Fibroblast of skin of right biceps (primary cell): ENCODE data around the gene RAB11B.
"Not testable (repeated sequence)": the region's sequence is repeated elsewhere in the genome, so short reads cannot be mapped to it uniquely, and the experiment has no call there.

ENCODE experiments used
- DNase-seq: peaks from one replicate; pipeline ENCODE4 v3.0.0-alpha.2; 2013

RAB11B gene

DNA sequence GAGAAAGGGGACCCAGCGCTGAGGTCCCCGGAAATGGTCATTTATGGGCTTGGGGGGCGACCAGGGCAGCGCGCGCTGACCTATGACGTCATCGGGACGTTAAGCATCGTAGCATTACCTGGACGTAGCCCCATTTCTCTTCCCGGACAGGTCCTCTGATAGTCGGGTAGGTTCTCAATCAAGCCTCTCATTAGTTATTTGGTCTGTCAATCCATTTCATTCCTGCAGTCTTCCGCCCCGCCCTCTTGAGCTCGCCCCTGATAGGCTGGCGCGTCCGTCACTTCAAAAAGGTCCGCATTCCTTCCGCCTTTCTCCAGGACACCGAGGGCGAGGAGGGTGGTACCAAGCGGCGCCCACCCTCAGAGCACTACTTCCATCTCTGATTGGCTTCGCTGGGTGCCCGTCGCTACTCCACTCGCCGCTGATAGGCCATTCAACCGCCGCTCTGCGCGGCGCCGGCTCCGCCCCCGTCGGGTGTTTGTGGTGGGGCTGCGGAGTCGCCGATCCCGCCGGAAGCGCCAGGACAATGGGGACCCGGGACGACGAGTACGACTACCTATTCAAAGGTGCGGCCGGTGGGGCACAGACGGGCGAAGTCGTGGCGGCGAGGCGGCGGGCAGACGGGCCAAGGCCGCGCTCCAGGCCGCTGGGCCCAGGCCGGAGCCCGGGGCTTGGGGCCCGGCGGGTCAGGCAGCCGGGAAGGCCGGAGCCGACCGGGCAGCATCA lies at the start of gene RAB11B:
Gene RAB11B (plus strand): TSS at position 470 of the 726 bp plus-strand sequence. CDS start 57 bp downstream, at position 527.
- DNase-seq = peak; percentile 100

DNA sequence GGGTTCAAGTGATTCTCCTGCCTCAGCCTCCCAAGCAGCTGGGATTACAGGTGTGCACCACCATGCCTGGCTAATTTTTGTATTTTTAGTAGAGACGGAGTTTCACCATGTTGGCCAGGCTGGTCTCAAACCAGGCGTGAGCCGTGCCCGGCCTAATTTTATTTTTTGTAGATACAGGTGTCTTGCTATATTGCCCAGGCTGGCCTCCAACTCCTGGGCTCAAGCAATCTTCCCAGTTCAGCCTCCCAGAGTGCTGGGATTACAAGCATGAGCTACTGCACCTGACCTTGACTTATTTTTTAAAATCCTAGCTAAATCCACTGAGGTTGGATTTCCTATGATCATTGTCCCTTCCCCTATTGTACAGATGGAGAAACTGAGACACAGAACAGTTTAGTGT lies 48.7 kb upstream of the RAB11B start:
- not testable (repeated sequence) for DNase-seq

DNA sequence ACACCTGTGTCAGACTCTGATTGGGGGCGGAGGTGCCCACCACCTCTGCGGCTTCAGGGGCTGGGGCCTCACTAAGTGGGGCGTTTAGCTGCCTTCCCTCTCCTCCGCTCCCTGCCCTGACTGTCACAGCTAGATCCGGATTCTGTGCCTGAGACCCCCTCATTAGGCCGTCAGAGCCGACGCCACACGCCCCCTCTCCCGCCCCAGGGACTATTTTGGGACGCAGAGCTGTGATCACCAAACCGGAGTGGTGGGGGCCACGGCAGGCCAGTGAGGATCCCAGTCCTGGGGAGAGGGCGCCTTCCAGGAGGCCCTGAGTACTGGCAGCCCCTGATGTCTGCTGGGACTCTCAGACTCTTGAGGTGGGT lies 47.9 kb upstream of the RAB11B start:
- DNase-seq = no peak

DNA sequence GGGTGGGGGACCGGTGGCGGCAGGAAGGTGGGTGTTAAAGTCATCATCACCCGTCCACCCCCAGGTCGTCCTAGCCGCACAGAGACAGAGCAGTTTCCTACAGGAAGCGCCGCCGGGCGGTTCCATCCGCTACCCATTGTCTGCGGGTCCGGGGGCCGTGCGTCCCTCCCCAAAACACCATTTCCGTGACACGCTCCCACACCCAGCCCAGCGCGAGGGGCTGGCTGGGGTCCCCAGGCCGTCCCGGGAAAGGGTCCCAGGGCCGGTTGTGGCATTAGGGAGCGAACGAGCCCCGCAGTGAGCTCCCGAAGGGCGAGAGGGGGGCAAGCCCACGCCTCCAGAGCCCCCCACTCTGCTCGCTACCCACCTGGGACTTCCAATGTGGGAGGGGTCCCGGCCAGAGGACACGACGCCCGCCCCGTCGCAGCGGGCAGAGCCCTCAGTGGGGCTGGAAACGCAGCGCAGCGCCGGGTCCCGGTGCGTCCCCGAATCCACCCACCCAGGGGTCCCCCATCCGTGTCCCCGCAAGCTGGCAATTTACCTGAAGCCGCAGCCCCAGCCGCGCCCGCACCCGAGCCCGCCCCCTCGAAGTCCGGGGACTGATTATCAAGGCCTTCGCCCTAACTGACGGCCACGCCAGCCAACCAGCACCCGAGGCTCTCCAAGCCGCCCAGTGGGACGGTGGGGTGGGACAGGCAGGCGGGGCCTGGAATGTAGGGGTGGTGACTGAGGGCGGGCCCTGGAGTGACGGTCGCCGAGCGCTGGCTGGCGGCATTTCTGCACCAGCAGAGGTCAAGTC lies 47.3 kb upstream of the RAB11B start, which contains the start of gene KANK3:
Gene KANK3 (minus strand): TSS at position 579 of the 799 bp plus-strand sequence. CDS start 5,434 bp downstream, outside the sequence.
- peak; percentile 94 for DNase-seq

DNA sequence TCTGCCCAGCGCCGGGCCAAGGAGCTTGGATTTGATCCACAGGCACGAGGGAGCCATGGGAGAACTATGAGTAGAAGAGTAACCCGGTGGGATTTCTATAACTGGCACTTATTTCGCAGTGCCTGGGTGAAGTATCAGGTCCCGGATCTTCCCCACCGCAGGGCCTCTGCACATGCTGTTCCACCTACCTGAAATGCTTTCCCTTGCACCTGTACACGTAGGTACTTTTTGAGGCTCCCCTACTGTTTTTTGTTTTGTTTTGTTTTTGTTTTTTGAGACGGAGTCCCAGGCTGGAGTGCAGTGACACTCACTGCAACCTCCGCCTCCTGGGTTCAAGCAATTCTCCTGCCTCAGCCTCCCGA lies 46.7 kb upstream of the RAB11B start:
- DNase-seq = no peak

DNA sequence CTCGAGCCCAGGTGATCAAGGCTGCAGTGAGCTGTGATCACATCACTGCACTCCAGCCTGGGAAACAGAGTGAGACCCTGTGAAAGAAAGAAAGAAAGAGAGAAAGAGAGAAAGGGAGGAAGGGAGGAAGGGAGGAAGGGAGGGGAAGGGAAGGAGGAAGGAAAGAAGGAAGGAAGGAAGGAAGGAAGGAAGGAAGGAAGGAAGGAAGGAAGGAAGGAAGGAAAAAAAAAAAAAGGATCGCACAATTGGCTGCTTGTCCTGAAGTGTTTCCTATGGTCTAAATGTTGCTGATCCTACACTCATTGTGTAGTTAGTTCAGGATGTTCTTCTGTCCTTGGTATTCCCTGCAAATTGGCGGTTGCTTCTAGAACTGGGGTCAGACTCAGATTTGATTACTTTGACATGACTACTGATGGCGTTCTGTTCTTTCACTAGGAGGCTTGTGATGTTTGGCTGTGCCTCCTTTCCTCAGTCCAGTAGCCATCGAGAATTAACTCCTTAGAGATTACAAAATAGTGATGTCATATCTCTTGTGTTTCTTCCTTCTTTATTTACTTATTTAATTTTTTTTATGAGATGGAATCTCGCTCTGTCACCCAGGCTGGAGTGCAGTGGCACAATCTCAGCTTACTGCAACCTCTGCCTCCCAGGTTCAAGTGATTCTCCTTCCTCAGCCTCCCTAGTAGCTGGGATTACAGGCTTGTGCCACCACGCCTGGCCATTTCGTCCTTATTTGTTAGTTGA lies 40.4 kb upstream of the RAB11B start:
- not testable (repeated sequence) for DNase-seq

DNA sequence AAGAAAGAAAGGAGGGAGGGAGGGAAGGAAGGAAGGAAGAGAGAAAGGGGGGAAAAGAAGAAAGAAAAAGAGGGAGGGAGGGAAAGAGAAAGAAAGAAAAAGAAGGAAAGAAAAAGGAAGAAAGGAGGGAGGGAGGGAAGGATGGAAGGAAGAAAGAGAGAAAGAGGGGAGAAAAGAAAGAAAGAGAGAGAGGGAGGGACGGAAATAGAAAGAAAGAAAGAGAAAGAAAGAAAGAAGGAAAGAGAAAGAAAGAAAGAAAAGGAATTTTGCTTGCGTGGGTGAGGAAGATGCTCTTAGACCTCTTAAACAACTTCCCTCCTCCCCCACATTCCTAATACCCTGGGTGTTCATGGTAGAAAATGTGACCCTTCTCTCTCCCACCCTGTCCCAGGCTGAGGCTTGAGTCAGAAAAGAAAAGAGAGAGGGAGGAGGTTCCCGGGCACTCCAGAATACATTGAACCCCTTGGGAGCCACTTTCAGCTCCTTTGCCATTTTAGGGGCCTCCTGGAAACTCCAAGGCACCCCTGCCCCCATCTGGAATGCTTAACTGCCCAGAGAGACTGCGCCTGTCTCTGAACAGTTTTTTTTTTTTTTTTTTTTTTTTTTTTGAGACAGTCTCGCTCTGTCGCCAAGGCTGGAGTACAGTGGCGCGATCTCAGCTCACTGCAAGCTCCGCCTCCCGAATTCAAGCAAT lies 37.9 kb upstream of the RAB11B start:
- DNase-seq = peak; percentile 41

DNA sequence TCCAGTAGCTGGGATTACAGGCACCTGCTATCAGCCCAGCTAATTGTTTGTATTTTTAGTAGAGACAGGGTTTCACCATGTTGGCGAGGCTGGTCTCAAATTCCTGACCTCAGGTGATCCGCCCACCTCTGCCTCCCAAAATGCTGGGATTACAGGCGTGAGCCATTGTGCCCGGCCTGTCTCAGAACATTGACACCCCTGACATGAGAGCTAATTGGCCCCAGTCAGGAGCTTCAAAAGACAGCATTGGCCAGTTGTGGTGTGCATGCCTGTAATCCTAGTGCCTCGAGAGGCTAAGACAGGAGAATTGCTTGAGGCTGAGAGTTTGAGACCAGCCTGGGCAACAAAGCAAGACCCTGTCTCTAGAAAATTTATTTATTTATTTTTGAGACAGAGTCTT lies 37.3 kb upstream of the RAB11B start:
- DNase-seq = not testable (repeated sequence)

DNA sequence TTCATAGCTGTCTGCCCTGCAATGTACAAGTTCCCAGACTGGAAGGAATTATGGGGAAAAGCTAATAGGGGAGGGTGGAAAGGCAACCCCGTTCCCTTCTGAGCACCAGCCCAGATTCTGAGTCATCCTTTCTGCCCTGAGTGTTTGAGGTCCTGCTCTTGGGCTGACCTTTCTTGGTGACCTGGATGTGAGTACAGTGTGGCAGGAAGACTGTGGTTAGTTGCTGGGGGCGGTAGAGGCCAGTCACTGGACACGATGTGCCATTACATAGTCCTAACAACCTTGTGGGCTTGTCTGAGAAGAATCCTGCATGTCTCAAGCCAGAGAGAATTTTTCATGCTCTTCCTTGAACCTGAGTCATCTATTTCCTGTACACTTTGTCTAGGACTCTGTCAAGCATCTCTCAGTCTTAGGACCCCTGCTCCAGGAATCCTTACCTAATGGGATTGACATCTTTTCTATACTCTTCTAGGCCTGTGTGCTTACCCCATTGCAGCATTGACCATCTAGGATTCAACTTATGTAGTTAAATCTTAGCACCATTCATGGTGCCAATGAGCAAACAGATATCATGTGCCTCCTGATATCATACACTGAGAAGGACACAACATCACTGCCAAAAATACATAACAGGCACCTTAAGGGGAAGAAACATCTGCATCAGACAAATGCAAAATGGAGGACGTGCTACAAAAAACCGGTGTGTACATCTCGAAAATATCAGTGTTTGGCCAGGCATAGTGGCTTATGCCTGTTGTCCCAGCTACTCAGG lies 34.3 kb upstream of the RAB11B start:
- peak; percentile 89 for DNase-seq

DNA sequence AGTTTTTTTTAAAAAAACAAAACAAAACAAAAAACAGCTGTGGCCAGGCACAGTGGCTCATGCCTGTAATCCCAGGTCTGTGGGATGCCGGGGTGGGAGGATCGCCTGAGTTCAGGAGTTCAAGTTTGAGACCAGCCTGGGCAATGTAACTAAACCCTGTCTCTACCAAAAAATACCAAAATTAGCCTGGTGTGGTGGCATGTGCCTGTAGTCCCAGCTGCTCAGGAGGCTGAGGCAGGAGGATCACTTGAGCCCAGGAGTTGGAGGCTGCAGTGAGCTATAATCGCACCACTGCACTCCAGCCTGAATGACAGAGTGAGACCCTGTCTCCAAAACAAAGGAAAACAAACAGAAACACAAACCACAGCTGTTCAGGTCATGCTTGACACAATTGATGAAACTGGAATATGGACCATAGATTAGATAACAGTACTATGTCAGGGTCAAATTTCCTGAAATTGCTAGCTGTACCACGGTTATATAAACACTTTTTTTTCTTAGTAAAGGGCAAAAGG lies 33.1 kb upstream of the RAB11B start:
- no peak for DNase-seq

DNA sequence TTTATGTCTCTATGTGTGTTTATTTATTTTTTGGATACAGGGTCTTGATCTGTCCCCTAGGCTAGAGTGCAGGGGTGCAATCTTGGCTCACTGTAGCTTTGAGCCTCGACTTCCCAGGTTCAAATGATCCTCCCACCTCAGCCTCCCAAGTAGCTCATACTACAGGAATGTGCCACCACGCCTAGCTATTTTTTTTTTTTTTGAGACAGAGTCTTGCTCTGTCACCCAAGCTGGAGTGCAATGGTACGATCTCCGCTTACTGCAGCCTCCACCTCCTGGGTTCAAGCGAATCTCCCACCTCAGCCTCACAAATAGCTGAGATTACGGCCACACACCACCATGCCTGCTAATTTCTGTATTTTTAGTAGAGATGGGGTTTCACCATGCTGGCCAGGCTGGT lies 31.2 kb upstream of the RAB11B start:
- no peak for DNase-seq

DNA sequence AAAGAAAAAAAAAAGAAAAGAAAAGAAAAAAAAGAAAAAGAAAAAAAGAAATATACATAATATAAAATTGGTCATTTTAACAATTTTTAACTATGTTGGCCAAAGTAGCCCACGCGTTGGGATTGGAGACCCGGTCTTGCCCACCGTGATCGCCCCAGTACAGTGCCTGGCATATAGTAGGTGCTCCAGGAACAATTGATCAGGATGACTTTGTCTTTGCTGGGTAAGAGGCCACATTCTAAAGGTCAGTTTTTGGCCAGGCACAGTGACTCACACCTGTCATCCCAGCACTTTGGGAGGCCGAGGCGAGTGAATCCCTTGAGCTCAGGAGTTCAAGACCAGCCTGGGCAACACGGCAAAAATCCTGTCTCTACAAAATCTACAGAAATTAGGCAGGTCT lies 30.0 kb upstream of the RAB11B start:
- DNase-seq = no peak

DNA sequence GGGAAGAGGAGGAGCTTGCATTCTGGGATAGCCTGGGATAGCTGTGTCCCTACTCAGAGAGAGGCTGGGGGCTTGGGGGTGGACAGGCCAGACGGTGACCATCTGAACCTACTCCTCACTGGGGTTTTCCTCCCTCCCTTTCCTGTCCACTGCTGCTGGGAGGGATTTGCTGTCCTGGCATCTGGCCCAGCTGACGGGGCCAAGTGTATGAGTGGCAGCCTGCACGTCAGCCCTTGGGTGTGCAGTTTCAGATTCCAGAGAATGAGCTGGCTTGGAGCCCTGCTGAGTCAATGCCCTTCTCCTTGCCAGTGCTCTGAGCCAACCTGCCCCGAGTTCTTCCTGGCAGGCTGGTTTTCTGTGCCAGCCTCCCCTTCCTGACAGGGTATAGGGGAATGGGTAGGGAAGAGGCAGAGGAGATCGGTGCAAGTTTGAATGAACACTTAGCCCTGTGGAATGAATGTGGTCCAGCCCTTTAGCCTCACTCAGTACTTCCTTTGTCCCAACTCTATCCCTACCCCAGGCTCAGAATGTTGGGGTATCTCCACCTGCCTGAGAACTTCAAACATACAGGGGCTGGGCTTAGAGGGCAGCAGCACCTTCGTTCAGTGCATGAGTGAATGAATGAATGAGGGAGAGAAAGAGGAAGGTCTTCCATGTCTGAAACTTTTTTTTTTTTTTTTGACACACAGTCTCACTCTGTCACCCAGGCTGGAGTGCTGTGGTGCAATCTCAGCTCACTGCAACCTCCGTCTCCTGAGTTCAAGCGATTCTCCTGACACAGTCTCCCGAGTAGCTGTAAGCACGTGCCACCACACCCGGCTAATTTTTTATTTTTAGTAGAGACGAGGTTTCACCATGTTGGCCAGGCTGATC lies 28.0 kb upstream of the RAB11B start:
- peak; percentile 97 for DNase-seq

DNA sequence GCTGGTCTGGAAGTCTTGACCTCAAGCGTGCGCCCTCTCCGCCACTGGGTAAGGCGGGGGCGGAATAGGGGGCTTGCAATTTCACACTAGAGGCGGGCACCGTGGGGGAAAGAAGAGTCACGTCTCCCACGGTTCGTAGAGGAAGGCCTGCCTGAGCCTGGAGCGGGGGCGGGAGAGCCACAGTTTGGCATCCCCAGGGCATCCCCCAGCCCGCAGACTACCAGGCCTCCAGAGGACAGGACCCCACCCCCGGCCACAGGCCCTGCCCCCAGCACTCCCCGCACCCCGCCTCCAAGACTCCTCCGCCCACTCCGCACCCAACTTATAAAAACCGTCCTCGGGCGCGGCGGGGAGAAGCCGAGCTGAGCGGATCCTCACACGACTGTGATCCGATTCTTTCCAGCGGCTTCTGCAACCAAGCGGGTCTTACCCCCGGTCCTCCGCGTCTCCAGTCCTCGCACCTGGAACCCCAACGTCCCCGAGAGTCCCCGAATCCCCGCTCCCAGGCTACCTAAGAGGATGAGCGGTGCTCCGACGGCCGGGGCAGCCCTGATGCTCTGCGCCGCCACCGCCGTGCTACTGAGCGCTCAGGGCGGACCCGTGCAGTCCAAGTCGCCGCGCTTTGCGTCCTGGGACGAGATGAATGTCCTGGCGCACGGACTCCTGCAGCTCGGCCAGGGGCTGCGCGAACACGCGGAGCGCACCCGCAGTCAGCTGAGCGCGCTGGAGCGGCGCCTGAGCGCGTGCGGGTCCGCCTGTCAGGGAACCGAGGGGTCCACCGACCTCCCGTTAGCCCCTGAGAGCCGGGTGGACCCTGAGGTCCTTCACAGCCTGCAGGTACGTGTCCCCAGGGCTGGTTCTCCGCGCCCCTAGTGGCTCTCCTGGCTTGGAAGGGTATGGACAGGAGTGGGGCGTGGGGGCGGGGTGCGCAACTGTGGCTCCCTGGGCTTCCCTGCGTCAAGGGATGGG lies 26.1 kb upstream of the RAB11B start, which contains the start of gene ANGPTL4:
Gene ANGPTL4 (plus strand): TSS at position 353 of the 969 bp plus-strand sequence. CDS start 167 bp downstream, at position 520.
- peak; percentile 65 for DNase-seq

DNA sequence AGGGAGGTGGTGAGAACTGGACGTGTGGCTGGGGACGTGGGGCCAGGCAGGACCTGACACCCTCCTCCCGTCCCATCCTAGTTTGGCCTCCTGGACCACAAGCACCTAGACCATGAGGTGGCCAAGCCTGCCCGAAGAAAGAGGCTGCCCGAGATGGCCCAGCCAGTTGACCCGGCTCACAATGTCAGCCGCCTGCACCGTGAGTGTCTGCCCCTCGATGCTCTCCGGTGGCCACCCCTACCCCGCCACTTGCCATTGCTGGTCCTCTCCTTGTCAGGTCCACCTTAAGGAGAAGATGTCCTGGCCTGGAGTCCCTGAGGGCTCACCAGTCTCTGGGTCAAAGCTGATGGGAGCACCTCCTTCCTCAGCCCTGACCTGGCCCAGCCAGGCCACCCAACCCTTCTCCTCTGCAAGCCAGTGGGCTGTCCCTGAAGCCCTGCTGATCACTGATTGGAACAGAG lies 24.0 kb upstream of the RAB11B start:
- no peak for DNase-seq

DNA sequence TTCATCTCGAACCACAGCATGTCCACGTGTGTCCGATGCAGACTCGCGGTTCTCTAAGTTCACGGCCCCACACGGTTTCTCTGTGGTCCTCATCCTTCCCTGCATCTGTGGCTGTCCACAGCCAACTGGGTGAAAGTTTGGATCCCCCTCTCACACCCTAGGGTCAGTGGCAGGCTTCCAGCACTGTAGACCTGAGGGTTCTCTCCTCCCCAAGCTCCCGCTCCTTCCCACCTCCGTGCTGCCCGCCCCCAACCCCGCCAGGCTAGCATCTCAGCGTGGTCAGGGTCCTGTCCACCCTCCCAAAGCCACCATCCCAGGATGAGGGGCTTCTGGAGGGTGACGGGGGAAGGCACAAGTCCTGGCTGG lies 23.2 kb upstream of the RAB11B start:
- no peak for DNase-seq

DNA sequence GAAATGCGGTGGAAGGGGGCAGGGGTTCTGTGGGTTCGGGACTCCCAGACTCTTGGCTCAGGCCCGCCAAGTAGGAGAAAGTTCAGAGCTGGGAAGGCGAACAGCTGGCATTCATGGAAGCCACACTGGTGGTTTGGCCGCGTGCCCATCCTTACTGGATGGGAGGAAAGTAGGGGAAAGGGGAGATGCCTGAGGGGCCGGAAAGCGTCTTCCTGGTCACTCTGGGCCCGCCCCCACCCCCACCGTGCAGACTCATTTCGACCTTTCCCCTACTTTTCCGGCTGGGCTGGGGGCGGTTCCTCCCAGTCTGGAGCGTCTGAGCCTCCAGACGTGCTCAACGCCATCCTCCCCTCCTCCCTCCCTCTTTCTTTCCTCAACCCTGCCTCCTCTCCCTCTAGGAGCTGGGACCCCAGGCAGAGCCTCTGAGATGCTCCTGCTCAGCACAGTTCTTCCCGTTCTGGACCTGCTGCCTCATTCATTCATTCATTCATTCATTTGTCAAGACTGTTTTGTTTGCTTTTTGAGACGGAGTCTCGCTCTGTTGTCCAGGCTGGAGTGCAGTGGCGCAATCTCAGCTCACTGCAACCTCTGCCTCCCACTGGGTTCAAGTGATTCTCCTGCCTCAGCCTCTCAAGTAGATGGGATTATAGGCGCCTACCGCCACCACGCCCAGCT lies 22.7 kb upstream of the RAB11B start:
- DNase-seq = peak; percentile 98

DNA sequence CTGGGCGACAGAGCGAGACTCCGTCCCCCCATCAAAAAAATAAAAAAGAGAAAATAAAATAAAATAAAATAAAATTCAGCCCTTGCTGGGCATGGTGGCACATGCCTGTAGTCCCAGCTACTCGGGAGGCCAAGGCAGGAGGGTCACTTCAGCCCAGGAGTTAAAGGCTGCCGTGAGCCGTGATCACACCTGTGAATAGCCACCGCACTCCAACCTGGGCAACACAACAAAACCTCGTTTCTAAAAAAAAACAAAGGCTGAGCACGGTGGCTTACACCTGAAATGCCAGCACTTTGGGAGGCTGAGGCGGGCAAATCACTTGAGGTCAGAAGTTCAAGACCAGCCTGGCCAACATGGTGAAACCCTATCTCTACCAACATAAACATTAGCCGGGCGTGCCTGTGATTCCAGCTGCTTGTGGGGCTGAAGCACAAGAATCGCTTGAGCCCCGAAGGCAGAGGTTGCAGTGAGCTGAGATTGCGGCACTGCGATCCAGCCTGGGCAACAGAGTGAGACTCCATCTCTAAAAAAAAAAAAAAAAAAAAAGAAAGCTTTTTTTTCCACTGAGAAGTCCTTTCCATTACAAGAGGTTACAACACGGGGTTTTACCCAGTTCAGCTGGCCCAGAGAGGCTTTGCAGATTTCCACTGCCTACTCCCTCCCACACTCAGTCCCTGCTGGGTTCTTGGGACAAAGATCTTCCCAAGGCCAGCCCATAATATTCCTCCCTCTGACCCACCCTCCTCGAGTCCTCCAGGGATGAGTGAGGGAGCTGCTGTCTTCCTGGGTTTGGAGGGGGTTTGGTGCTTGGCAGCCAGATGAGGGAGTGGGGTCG lies 19.8 kb upstream of the RAB11B start:
- DNase-seq = no peak
